Measurements from ENCODE around the gene DFFB.

- TF ChIP-seq CTCF (tag by site-specific recombination; IDR thresholded peaks at IDR 0.05) (no peak), TCF7L2 (IDR thresholded peaks at IDR 0.05; ENCODE audit: borderline replicate concordance, low read depth, low read length) (no peak), ZNF560 (tag by site-specific recombination; IDR thresholded peaks at IDR 0.05; ENCODE audit: borderline replicate concordance) (no peak), ZNF416 (tag by site-specific recombination; IDR thresholded peaks at IDR 0.05) (no peak), TRIM28 (IDR thresholded peaks at IDR 0.05; ENCODE audit: borderline replicate concordance, low read length) (peak; percentile 46; the same call in 1 of the 2 replicates), ZNF394 (tag by site-specific recombination; IDR thresholded peaks at IDR 0.05; ENCODE audit: borderline replicate concordance) (peak; percentile 67; the same call in 1 of the 2 replicates), ZNF362 (tag by site-specific recombination; IDR thresholded peaks at IDR 0.05) (peak; percentile 94; the same call in 1 of the 2 replicates), GFI1B (tag by site-specific recombination; IDR thresholded peaks at IDR 0.05) (no peak)
These were observed 43.1 kb downstream of the DFFB start, which contains the start of gene C1orf174 for GRCh38 chr1:3900150-3900968.

All from HEK293 (cell line).